KMS-11 (cell line): ENCODE data around the gene EML4.

Experiments
- H2AFZ ChIP-seq: fragments of 200-600 bp; sonication (generic); 2 replicates; pipeline ENCODE4 v1.6.1; 2016; ENCODE audit warnings: antibody characterized with exemption, mixed run types, low read depth
- H3K27ac ChIP-seq: fragments of 200-600 bp; sonication (generic); 2 replicates; pipeline ENCODE4 v1.6.1; 2016; ENCODE audit warnings: mild to moderate bottlenecking, mixed run types
- H3K27me3 ChIP-seq: fragments of 200-600 bp; sonication (generic); 2 replicates; pipeline ENCODE4 v1.6.1; 2017; ENCODE audit warnings: mild to moderate bottlenecking, low read depth, mixed run types, moderate library complexity; ENCODE audit not compliant: insufficient read depth
- H3K36me3 ChIP-seq: fragments of 200-600 bp; sonication (generic); 2 replicates; pipeline ENCODE4 v1.6.1; 2017; ENCODE audit warnings: mild to moderate bottlenecking, mixed run types; ENCODE audit not compliant: insufficient read depth
- H3K4me1 ChIP-seq: fragments of 200-600 bp; sonication (generic); 2 replicates; pipeline ENCODE4 v1.6.1; 2016; ENCODE audit warnings: mild to moderate bottlenecking, low read depth, mixed run types; ENCODE audit not compliant: poor library complexity, severe bottlenecking
- H3K4me2 ChIP-seq: fragments of 200-600 bp; sonication (generic); 2 replicates; pipeline ENCODE4 v1.7.0; 2016; ENCODE audit warnings: mild to moderate bottlenecking, mixed run types
- H3K4me3 ChIP-seq: fragments of 200-600 bp; sonication (generic); IDR thresholded peaks from 2 replicates; pipeline ENCODE4 v1.6.1; 2017; ENCODE audit warnings: low read depth, low read length, mixed read lengths; ENCODE audit not compliant: insufficient read depth
- H3K79me2 ChIP-seq: fragments of 200-600 bp; sonication (generic); 2 replicates; pipeline ENCODE4 v1.6.1; 2016; ENCODE audit warnings: low read depth, mixed run types; ENCODE audit not compliant: insufficient read depth
- H3K9ac ChIP-seq: fragments of 200-600 bp; sonication (generic); 2 replicates; pipeline ENCODE4 v1.6.1; 2016; ENCODE audit warnings: mild to moderate bottlenecking, mixed run types
- H4K20me1 ChIP-seq: fragments of 200-600 bp; sonication (generic); 2 replicates; pipeline ENCODE4 v1.6.1; 2016; ENCODE audit warnings: mild to moderate bottlenecking, mixed run types; ENCODE audit not compliant: insufficient read depth
- TF ChIP-seq, protein P1 (sequence below): fragments of 200-600 bp; sonication (generic); conservative IDR thresholded peaks from 2 replicates; pipeline ENCODE4 v1.6.1; 2017; ENCODE audit warnings: low read depth, mild to moderate bottlenecking, antibody characterized with exemption, low read length, moderate library complexity, mixed read lengths

The EML4 gene

DNA sequence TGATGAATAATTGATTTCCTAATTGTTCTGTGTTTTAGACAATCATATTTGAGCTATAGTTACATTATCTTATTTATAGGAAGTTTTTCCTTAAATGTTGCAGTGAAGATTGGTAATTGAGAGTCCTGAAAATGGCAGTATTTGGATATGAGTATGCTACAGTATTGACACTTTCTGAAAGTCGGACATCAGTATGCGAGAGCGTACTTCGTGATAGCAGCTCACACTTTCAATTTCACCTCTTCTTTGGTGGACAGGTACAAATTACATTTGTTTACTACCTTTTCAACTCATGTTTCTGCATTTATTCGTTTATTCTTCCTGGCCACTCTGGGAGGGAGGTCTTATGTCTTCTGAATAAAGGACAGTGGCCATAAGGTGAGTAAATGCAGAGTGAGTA is 38.7 kb downstream of the EML4 start:
- Histone ChIP-seq H3K36me3 (no peaks in the 10 kb centered on the region), H4K20me1 (0 out of 2 replicates have a peak, but pooled peaks cover 14% of the 10 kb centered on the region), H3K4me2 (no peak overlapping the region), H3K4me3 (no peak overlapping the region), H3K79me2 (peaks cover 84% of the 10 kb centered on the region), H2AFZ (no peak overlapping the region), H3K27ac (no peak overlapping the region), H3K9ac (no peak overlapping the region), H3K27me3 (no peaks in the 10 kb centered on the region), H3K4me1 (no peaks in the 10 kb centered on the region)
- TF ChIP-seq, protein P1, sequence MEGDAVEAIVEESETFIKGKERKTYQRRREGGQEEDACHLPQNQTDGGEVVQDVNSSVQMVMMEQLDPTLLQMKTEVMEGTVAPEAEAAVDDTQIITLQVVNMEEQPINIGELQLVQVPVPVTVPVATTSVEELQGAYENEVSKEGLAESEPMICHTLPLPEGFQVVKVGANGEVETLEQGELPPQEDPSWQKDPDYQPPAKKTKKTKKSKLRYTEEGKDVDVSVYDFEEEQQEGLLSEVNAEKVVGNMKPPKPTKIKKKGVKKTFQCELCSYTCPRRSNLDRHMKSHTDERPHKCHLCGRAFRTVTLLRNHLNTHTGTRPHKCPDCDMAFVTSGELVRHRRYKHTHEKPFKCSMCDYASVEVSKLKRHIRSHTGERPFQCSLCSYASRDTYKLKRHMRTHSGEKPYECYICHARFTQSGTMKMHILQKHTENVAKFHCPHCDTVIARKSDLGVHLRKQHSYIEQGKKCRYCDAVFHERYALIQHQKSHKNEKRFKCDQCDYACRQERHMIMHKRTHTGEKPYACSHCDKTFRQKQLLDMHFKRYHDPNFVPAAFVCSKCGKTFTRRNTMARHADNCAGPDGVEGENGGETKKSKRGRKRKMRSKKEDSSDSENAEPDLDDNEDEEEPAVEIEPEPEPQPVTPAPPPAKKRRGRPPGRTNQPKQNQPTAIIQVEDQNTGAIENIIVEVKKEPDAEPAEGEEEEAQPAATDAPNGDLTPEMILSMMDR, result no peak

DNA sequence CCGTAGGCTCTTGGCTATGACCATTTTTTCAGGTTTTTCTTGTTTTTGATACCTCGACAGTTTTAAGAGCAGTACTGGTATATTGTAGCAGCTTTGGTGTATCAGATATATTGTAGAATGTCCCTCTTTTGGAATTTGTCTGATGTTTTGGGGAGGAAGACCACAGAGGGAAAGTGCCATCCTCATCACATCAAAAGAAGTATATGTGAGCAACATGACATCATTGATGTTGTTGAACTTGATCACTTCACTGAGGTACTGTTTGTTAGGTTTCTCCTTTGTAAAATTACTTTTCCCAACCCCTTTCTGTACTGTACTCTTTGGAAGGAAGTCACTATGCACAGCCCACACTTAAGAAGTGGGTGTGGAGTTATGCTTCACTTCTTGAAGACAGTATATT is 41.0 kb downstream of the EML4 start:
- Histone ChIP-seq H3K4me1 (no peaks in the 10 kb centered on the region), H2AFZ (no peak overlapping the region)

DNA sequence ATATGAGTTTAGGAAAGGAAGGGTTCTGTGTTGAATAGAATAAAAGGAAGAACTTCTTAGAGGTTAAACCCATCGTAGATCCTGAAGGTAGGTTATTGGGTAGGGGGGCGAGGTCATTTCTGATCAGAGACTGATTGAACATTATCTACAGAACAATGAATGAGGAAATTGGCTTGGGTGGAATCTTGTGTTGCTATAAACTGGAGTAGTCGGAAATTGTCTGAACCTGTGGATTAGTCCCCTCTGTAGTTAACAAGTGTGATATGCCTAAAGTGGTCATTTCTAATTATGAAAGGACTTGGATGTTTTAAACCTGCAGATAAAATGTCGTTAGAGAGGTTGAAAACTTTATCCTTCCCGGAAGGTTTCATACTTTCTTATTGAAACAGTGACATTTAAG is 42.1 kb downstream of the EML4 start:
- Histone ChIP-seq H3K4me2 (no peak overlapping the region), H3K27me3 (no peaks in the 10 kb centered on the region), H3K9ac (no peak overlapping the region), H2AFZ (no peak overlapping the region), H3K79me2 (peaks cover 90% of the 10 kb centered on the region), H3K4me3 (no peak overlapping the region), H3K36me3 (no peaks in the 10 kb centered on the region), H3K4me1 (peaks cover 11% of the 10 kb centered on the region), H4K20me1 (peaks cover 15% of the 10 kb centered on the region; the same call in 1 of the 2 replicates), H3K27ac (no peak overlapping the region)
- TF ChIP-seq, protein P1, result no peak

More for the DNA sequence above, 41.0 kb downstream of the EML4 start:
- Histone ChIP-seq H3K36me3 (no peaks in the 10 kb centered on the region), H3K4me3 (no peak overlapping the region), H3K79me2 (peaks cover 90% of the 10 kb centered on the region), H4K20me1 (0 out of 2 replicates have a peak, but pooled peaks cover 14% of the 10 kb centered on the region), H3K27me3 (no peaks in the 10 kb centered on the region), H3K27ac (no peak overlapping the region), H3K4me2 (no peak overlapping the region), H3K9ac (no peak overlapping the region)
- TF ChIP-seq, protein P1, result no peak

DNA sequence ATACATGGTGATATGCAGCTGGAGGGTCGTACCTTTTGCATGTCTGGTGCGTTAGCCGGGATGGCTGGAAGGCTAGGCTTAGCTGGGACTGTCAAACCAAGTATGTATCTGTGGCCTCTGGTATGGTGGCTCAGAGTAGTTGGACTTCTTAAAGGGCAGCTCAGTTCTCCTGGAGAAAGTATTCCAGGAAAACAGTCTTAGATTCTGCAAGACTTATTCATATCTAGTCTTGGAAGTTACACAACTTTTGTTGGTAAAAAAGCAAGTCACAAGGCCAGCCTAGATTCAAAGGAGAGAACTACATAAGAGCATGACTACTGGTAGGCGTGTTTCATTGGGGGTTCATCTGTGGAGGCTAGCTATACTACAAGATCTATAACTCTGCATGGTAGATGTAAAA is 45.5 kb downstream of the EML4 start:
- H3K4me1 ChIP-seq, result peaks cover 25% of the 10 kb centered on the region
- TF ChIP-seq, protein P1, result no peak
- H3K9ac ChIP-seq, result no peak overlapping the region
- H3K79me2 ChIP-seq, result peaks cover 94% of the 10 kb centered on the region
- H3K27me3 ChIP-seq, result no peaks in the 10 kb centered on the region
- no peaks in the 10 kb centered on the region; the same call in 1 of the 2 replicates for H3K36me3 ChIP-seq
- H4K20me1 ChIP-seq, result peaks cover 8% of the 10 kb centered on the region; the same call in 1 of the 2 replicates
- no peak overlapping the region for H3K27ac ChIP-seq
- H3K4me3 ChIP-seq, result no peak overlapping the region
- H3K4me2 ChIP-seq, result no peak overlapping the region
- H2AFZ ChIP-seq, result no peak overlapping the region
